Neural cell (in vitro differentiated cells): ENCODE results near the gene THOC2. TPM values are rescaled to one million over a fixed set of nuclear protein-coding genes. Genes with fewer than 3 reads are reported as not detected.

Experiments used
- H2AFZ ChIP-seq: fragments of 200-600, 300-800 bp; sonication (generic), shearing (Covaris generic); 2 replicates; pipeline ENCODE4 v1.6.0; 2014; ENCODE audit warnings: low read depth, mild to moderate bottlenecking, antibody characterized with exemption, low read length, moderate library complexity
- H3F3A ChIP-seq: fragments of 200-600 bp; shearing (Covaris generic); 2 replicates; pipeline ENCODE4 v1.6.1; 2016; ENCODE audit warnings: mild to moderate bottlenecking, moderate library complexity, mixed read lengths, antibody characterized with exemption, low read length; ENCODE audit not compliant: insufficient read depth, poor library complexity, severe bottlenecking
- H3K27ac ChIP-seq: fragments of 200-600, 300-800 bp; sonication (generic), shearing (Covaris generic); 2 replicates; pipeline ENCODE4 v1.5.1; 2014; ENCODE audit warnings: mild to moderate bottlenecking, low read length, moderate library complexity
- H3K27me3 ChIP-seq: fragments of 300-800, 200-600 bp; sonication (generic), shearing (Covaris generic); 2 replicates; pipeline ENCODE4 v1.6.0; 2014; ENCODE audit warnings: mild to moderate bottlenecking, low read depth, low read length, moderate library complexity; ENCODE audit not compliant: insufficient read depth
- H3K36me3 ChIP-seq: fragments of 300-800, 200-600 bp; sonication (generic), shearing (Covaris generic); 2 replicates; pipeline ENCODE4 v1.5.1; 2014; ENCODE audit warnings: mild to moderate bottlenecking, antibody characterized with exemption, low read length, moderate library complexity; ENCODE audit not compliant: insufficient read depth
- H3K4me2 ChIP-seq: fragments of 300-800, 200-600 bp; sonication (generic), shearing (Covaris generic); 2 replicates; pipeline ENCODE4 v1.6.0; 2014; ENCODE audit warnings: mild to moderate bottlenecking, low read length
- H3K4me3 ChIP-seq: fragments of 300-800, 200-600 bp; sonication (generic), shearing (Covaris generic); 2 replicates; pipeline ENCODE4 v1.5.1; 2014; ENCODE audit warnings: mild to moderate bottlenecking, low read length, moderate library complexity
- H3K79me2 ChIP-seq: fragments of 200-600 bp; shearing (Covaris generic); replicated peaks from 2 replicates; pipeline ENCODE4 v1.6.0; 2014; ENCODE audit warnings: mild to moderate bottlenecking, low read length, moderate library complexity; ENCODE audit not compliant: insufficient read depth
- H3K9ac ChIP-seq: fragments of 300-800, 200-600 bp; sonication (generic), shearing (Covaris generic); 2 replicates; pipeline ENCODE4 v1.6.1; 2016; ENCODE audit warnings: mild to moderate bottlenecking, low read length, mixed read lengths
- H3K9me2 ChIP-seq: fragments of 200-600 bp; shearing (Covaris generic); 2 replicates; pipeline ENCODE4 v1.6.1; 2016; ENCODE audit warnings: mild to moderate bottlenecking, low read length, mixed read lengths; ENCODE audit not compliant: insufficient read depth
- H3K9me3 ChIP-seq: fragments of 200-600, 300-800 bp; sonication (generic), shearing (Covaris generic); 2 replicates; pipeline ENCODE4 v1.6.1; 2016; ENCODE audit warnings: mild to moderate bottlenecking, mixed run types, low read length, moderate library complexity, mixed read lengths
- H4K20me1 ChIP-seq: fragments of 200-600 bp; shearing (Covaris generic); 2 replicates; pipeline ENCODE4 v1.6.1; 2016; ENCODE audit warnings: mild to moderate bottlenecking, mixed run types; ENCODE audit not compliant: insufficient read depth
- CTCF ChIP-seq: fragments of 450-650 bp; IDR thresholded peaks from 2 replicates; pipeline ENCODE4 v1.5.1; 2014; ENCODE audit warnings: antibody characterized with exemption, mild to moderate bottlenecking, moderate library complexity; ENCODE audit not compliant: poor library complexity, severe bottlenecking
- EP300 ChIP-seq: fragments of 450-650 bp; conservative IDR thresholded peaks from 2 replicates; pipeline ENCODE4 v1.6.1; 2014; ENCODE audit warnings: antibody characterized with exemption, mild to moderate bottlenecking, moderate library complexity; ENCODE audit not compliant: poor library complexity, severe bottlenecking
- EZH2 ChIP-seq: fragments of 200-600, 300-800 bp; shearing (Covaris generic), sonication (generic); IDR thresholded peaks from 2 replicates; pipeline ENCODE4 v1.6.1; 2014; ENCODE audit warnings: antibody characterized with exemption, low read length, borderline replicate concordance, mild to moderate bottlenecking; ENCODE audit not compliant: insufficient read depth, poor library complexity, severe bottlenecking
- MXI1 ChIP-seq: fragments of 450-650 bp; conservative IDR thresholded peaks from 2 replicates; pipeline ENCODE4 v1.6.1; 2014; ENCODE audit warnings: antibody characterized with exemption, mild to moderate bottlenecking; ENCODE audit not compliant: poor library complexity, severe bottlenecking
- POLR2AphosphoS5 ChIP-seq: IDR thresholded peaks from 2 replicates; pipeline ENCODE4 v1.6.1; 2012
- RAD21 ChIP-seq: fragments of 450-650 bp; conservative IDR thresholded peaks from 2 replicates; pipeline ENCODE4 v1.6.1; 2014; ENCODE audit warnings: antibody characterized with exemption, mild to moderate bottlenecking, moderate library complexity
- REST ChIP-seq: IDR thresholded peaks from 2 replicates; pipeline ENCODE4 v1.6.1; 2012; ENCODE audit warnings: borderline replicate concordance
- SMC3 ChIP-seq: fragments of 450-650 bp; conservative IDR thresholded peaks from 2 replicates; pipeline ENCODE4 v1.6.1; 2014; ENCODE audit warnings: antibody characterized with exemption, mild to moderate bottlenecking, moderate library complexity; ENCODE audit not compliant: poor library complexity
- TAF1 ChIP-seq: IDR thresholded peaks from 2 replicates; pipeline ENCODE4 v1.6.1; 2012; ENCODE audit warnings: low read depth
- polyA plus RNA-seq: library from polyadenylated mRNA; depleted of rRNA; stranded (reverse); fragments of >200 nt; gene quantifications from 2 replicates; pipeline ENCODE4 v1.2.3, GENCODE V29; 2014

The THOC2 gene
- polyA plus RNA-seq, 1 donor from 2014 or later: 95.4 TPM

DNA sequence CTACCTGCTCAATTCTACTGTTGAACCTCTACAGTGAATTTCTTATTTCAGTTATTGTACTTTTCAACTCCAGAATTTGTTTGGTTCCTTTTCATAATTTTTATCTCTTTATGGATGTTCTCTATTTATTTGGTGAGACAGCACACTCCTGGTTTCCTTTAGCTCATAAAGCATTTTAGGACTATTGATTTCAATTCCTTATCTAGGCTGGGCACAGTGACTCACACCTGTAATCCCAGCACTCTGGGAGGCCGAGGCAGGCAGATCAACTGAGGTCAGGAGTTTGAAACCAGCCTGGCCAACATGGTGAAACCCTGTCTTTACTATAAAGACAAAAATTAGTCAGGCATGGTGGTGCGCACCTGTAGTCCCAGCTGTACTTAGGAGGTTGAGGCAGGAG lies 57.7 kb downstream of the THOC2 start:
- Histone ChIP-seq H3K27ac (no peak overlapping the region), H3K4me2 (no peak overlapping the region), H2AFZ (no peak overlapping the region), H3K36me3 (no peaks in the 10 kb centered on the region), H3K4me3 (no peak overlapping the region), H3K27me3 (no peaks in the 10 kb centered on the region), H3K9ac (no peak overlapping the region), H3K79me2 (no peaks in the 10 kb centered on the region), H3K9me2 (no peaks in the 10 kb centered on the region), H3F3A (no peaks in the 10 kb centered on the region), H3K9me3 (no peaks in the 10 kb centered on the region), H4K20me1 (no peaks in the 10 kb centered on the region)
- no peak for TF ChIP-seq SMC3
- TF ChIP-seq EP300: no peak
- no peak for TF ChIP-seq MXI1

- no peaks in the 10 kb centered on the region for H4K20me1 ChIP-seq
- no peaks in the 10 kb centered on the region for H3K9me3 ChIP-seq
- no peak for TF ChIP-seq RAD21
- TF ChIP-seq MXI1: no peak
- no peak for TF ChIP-seq REST
- no peak for TF ChIP-seq SMC3
- no peak for TF ChIP-seq TAF1
- TF ChIP-seq EP300: no peak
- no peak for TF ChIP-seq CTCF
- no peak for TF ChIP-seq EZH2
- TF ChIP-seq POLR2AphosphoS5: no peak
- no peak overlapping the region for H2AFZ ChIP-seq
- no peaks in the 10 kb centered on the region for H3K27me3 ChIP-seq
- H3K36me3 ChIP-seq: no peaks in the 10 kb centered on the region
- H3K4me2 ChIP-seq: no peak overlapping the region
- H3F3A ChIP-seq: no peaks in the 10 kb centered on the region
- H3K27ac ChIP-seq: no peak overlapping the region
- H3K9me2 ChIP-seq: no peaks in the 10 kb centered on the region
- H3K9ac ChIP-seq: no peak overlapping the region
- no peak overlapping the region for H3K4me3 ChIP-seq
- no peaks in the 10 kb centered on the region for H3K79me2 ChIP-seq
Measured at GRCh38 chrX:123673813-123674212, 59.0 kb downstream of the THOC2 start.

DNA sequence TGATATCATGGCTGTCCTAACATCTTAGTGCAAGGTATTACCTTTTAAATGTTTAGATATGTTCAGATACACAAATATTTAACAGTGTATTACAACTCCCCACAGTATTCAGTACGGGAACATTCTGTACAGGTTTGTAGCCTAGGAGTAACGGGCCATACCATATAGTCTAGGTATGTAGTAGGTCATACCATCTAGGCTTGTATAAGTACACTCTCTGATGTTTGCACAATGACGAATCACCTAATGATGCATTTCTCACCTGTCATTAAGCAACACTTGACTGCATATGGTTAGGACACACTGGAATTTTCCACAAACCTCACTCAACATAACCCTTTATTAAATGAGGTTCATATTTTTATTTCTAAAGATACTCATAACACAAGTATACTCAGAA lies 67.7 kb downstream of the THOC2 start:
- H3F3A ChIP-seq: no peaks in the 10 kb centered on the region
- no peaks in the 10 kb centered on the region for H4K20me1 ChIP-seq
- H3K4me3 ChIP-seq: no peak overlapping the region
- no peaks in the 10 kb centered on the region for H3K27me3 ChIP-seq
- no peaks in the 10 kb centered on the region for H3K9me3 ChIP-seq
- H3K27ac ChIP-seq: no peak overlapping the region
- H3K4me2 ChIP-seq: no peak overlapping the region
- no peak overlapping the region for H2AFZ ChIP-seq
- no peak for TF ChIP-seq EP300
- no peak for TF ChIP-seq REST
- TF ChIP-seq POLR2AphosphoS5: no peak
- no peak for TF ChIP-seq RAD21
- no peak for TF ChIP-seq TAF1
- TF ChIP-seq CTCF: no peak
- TF ChIP-seq MXI1: no peak
- TF ChIP-seq SMC3: no peak
- TF ChIP-seq EZH2: no peak
- H3K9me2 ChIP-seq: no peaks in the 10 kb centered on the region
- no peaks in the 10 kb centered on the region for H3K79me2 ChIP-seq
- H3K36me3 ChIP-seq: no peaks in the 10 kb centered on the region
- H3K9ac ChIP-seq: no peak overlapping the region
